ENCODE data around the gene ZBTB20. TPM values are rescaled to one million over a fixed set of nuclear protein-coding genes. Genes with fewer than 3 reads are reported as not detected.

ZBTB20 gene
- total RNA-seq, 1 donor from 2014 or later, result 23.5 TPM

DNA sequence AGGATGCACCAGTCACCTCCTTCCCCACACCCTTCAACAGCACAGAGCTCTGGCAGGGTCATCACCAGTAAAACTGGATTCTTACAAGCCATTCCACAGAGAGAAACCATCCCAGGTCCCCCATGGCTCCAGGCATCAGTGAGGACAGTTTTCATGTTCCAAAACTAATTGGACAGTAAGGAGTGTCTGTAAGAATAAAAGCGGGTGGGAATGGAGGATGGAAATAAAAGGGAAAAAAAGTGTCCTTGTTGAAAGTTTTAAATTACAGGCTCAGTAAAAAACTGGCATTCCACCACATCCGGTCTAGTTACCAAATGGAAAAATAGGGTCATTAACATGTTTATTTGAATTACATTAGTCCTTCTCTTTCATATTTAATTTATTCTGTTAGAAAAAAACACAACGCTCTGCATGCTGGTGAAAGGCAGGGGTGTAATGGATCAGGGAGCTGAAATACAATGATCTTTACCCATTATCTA, 735.9 kb downstream of the ZBTB20 start:
- Histone ChIP-seq H3K27ac (ENCODE audit: low read depth, low read length) (peak overlapping the region; percentile 37), H3K4me1 (ENCODE audit: control insufficient read depth in 3 of 3, insufficient read depth in 3 of 3, low read length in 3 of 3) (peaks cover 21 to 43% (median 27%) of the 10 kb centered on the region in 3 donors), H3K4me3 (ENCODE audit: low read length in 3 of 3) (no peak overlapping the region), H3K9me3 (ENCODE audit: control insufficient read depth in 3 of 3, low read length in 3 of 3) (no peaks in the 10 kb centered on the region), H3K36me3 (ENCODE audit: control insufficient read depth in 3 of 3, insufficient read depth in 3 of 3, low read length in 3 of 3) (no peaks in the 10 kb centered on the region), H3K9ac (ENCODE audit: low read depth in 1 of 3, low read length in 3 of 3) (no peak overlapping the region), H3K27me3 (ENCODE audit: control insufficient read depth in 3 of 3, insufficient read depth in 3 of 3, low read length in 3 of 3) (no peaks in the 10 kb centered on the region)

DNA sequence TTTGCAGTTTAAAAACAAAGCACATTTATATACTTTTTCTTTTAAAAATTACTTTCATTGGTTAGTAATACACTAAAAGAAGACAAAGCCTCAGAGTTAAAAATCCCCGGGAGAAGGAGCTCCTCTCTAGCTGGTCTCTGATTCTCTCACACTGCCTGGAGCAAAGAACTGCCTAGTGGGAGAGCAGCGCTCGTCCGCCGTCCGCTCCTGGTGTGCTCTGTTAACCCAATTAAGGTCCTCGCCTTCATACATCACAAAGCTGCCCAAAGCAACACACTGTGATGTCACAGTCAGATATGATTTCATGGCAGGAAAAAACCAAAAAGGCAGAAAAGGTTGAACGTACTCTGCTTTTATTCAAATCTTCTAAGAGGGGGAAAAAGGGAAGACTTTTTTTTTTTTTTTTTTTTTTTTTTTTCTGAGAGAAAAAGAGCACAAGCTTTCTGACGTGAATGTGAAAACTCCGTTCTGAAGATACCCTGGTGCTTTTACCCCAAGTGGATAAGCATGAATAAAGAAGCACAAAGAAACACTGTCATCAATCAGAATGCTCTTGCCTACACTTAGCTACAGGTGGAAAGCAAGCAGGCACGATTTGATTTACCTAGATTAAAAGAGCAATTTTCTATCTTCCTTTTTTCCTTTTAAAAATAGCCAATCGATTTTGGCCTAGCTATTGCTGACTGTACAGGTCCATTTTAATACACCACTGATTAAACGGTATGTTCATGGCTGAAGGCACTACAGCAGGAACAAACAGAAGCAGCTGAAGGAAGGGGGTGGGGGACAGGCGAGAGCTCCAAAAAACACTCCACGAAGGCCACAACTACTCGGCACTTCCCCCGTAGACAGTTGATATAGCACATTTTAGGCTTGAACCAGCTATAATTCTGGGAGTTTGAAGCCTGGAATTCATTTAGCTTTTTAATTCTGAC, 738.1 kb downstream of the ZBTB20 start:
- no peak overlapping the region for H3K9ac ChIP-seq (ENCODE audit: low read depth in 1 of 3, low read length in 3 of 3)
- peak overlapping the region in 1 of 3 donors; percentile 5 for H3K4me3 ChIP-seq (ENCODE audit: low read length in 3 of 3)
- no peak overlapping the region for H3K27ac ChIP-seq (ENCODE audit: low read depth, low read length)

DNA sequence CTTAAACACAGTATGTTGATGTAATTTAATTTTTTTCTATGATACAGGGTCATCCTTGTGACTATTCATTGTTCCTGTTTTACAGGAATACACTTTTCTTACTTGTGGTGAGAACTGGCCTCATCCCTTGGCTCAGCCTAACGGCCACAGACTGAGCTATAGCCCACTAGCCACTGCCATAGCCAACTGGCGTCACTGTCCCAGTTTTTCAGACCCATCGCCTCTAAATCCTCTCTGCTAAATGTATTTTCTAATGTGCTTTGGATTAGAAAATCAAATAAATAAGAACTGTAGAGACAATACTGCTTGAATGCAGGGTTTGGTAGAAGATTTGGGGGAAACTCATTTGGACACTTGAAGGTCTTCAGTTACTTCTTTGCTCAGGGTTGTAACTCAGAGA, 740.2 kb downstream of the ZBTB20 start:
- Histone ChIP-seq H3K4me3 (ENCODE audit: low read length in 3 of 3) (no peak overlapping the region), H3K27me3 (ENCODE audit: control insufficient read depth in 3 of 3, insufficient read depth in 3 of 3, low read length in 3 of 3) (no peaks in the 10 kb centered on the region), H3K27ac (ENCODE audit: low read depth, low read length) (no peak overlapping the region), H3K36me3 (ENCODE audit: control insufficient read depth in 3 of 3, insufficient read depth in 3 of 3, low read length in 3 of 3) (no peaks in the 10 kb centered on the region), H3K9ac (ENCODE audit: low read depth in 1 of 3, low read length in 3 of 3) (no peak overlapping the region), H3K4me1 (ENCODE audit: control insufficient read depth in 3 of 3, insufficient read depth in 3 of 3, low read length in 3 of 3) (peaks cover 23 to 43% (median 34%) of the 10 kb centered on the region in 3 donors), H3K9me3 (ENCODE audit: control insufficient read depth in 3 of 3, low read length in 3 of 3) (no peaks in the 10 kb centered on the region)

More for the DNA sequence above, 738.1 kb downstream of the ZBTB20 start:
- Histone ChIP-seq H3K4me1 (ENCODE audit: control insufficient read depth in 3 of 3, insufficient read depth in 3 of 3, low read length in 3 of 3) (peaks cover 31 to 43% (median 38%) of the 10 kb centered on the region in 3 donors), H3K9me3 (ENCODE audit: control insufficient read depth in 3 of 3, low read length in 3 of 3) (no peaks in the 10 kb centered on the region), H3K36me3 (ENCODE audit: control insufficient read depth in 3 of 3, insufficient read depth in 3 of 3, low read length in 3 of 3) (no peaks in the 10 kb centered on the region), H3K27me3 (ENCODE audit: control insufficient read depth in 3 of 3, insufficient read depth in 3 of 3, low read length in 3 of 3) (no peaks in the 10 kb centered on the region)

DNA sequence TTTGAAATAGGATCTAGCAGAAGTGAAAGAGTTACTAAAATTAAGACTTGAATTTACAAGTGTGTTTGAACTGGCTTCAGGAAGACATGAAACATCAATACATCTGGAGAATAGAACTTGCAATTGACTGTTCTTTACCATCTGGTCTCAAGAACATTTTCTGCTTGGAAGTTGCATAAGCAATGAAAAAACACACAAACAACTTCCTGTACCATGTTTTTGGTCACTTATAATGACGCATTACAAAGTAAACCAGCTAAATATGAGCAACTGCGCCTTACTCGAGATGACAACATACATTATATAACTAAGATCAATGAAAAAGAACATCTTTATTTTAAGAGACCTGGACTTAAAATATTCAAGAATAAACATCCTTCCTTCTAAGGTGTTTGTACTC, 740.8 kb downstream of the ZBTB20 start:
- H3K27ac ChIP-seq (ENCODE audit: low read depth, low read length), result no peak overlapping the region
- H3K9me3 ChIP-seq (ENCODE audit: control insufficient read depth in 3 of 3, low read length in 3 of 3), result no peaks in the 10 kb centered on the region
- no peaks in the 10 kb centered on the region for H3K27me3 ChIP-seq (ENCODE audit: control insufficient read depth in 3 of 3, insufficient read depth in 3 of 3, low read length in 3 of 3)
- peaks cover 20 to 37% (median 33%) of the 10 kb centered on the region in 3 donors for H3K4me1 ChIP-seq (ENCODE audit: control insufficient read depth in 3 of 3, insufficient read depth in 3 of 3, low read length in 3 of 3)
- H3K36me3 ChIP-seq (ENCODE audit: control insufficient read depth in 3 of 3, insufficient read depth in 3 of 3, low read length in 3 of 3), result no peaks in the 10 kb centered on the region
- H3K4me3 ChIP-seq (ENCODE audit: low read length in 3 of 3), result no peak overlapping the region
- no peak overlapping the region for H3K9ac ChIP-seq (ENCODE audit: low read depth in 1 of 3, low read length in 3 of 3)

DNA sequence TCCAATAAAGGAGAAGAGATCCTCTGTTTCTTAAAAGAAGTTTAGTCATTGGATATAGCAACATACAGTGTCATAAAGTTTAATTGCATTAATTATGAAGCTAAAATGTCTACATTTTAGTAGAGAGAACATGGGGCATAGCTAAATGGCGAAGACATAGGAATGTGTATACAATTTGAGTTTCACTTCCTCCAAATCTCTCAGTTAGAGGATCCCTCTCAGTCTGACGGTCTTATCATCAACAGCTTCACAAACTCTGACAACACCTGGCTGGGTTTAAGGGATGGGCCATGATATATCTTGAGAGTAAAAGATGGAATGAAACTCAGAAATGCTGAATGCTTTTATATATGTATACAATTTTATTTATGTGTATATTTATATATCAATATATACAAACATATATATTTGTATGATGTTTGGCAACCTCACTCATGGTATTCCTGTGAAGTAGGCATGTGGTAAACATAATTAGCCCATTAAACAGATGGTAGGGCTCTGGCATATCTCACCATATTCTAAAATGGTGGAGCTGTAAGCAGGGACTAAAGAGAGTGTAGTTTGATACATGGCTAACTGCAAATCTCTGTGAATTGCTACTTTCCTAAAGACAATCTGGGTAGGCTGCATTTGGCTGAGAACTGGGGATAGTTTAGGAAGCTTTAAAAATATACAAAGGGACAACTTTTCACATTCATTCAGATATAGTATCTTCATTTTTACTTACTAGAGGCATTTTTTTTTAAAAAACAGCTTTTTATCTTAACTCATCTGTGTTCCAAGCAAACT, 741.7 kb downstream of the ZBTB20 start:
- H3K4me3 ChIP-seq (ENCODE audit: low read length in 3 of 3), result no peak overlapping the region
- H3K27ac ChIP-seq (ENCODE audit: low read depth, low read length), result no peak overlapping the region
- H3K9ac ChIP-seq (ENCODE audit: low read depth in 1 of 3, low read length in 3 of 3), result no peak overlapping the region
- no peaks in the 10 kb centered on the region for H3K9me3 ChIP-seq (ENCODE audit: control insufficient read depth in 3 of 3, low read length in 3 of 3)
- H3K36me3 ChIP-seq (ENCODE audit: control insufficient read depth in 3 of 3, insufficient read depth in 3 of 3, low read length in 3 of 3), result no peaks in the 10 kb centered on the region
- peaks cover 24 to 40% (median 36%) of the 10 kb centered on the region in 3 donors for H3K4me1 ChIP-seq (ENCODE audit: control insufficient read depth in 3 of 3, insufficient read depth in 3 of 3, low read length in 3 of 3)
- H3K27me3 ChIP-seq (ENCODE audit: control insufficient read depth in 3 of 3, insufficient read depth in 3 of 3, low read length in 3 of 3), result no peaks in the 10 kb centered on the region

DNA sequence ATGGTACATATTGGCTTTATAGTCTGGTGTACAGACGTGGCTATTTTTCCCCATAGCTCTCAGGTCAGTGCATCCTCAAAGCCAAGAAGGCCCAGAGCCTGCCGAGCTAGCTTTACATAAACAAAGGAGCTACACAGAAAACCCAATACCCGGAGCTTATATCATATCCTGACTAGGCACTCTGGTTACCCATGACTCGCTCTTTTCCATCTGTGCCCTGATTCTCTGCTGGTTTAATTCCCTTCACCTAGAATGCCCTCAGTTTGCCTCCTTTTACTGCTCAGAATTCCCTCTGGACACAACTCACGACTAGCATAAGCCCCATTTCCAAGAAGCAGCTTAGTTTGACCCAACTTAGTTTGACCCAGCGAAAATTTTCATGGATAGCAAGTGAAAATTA, 742.5 kb downstream of the ZBTB20 start:
- Histone ChIP-seq H3K9me3 (ENCODE audit: control insufficient read depth in 3 of 3, low read length in 3 of 3) (no peaks in the 10 kb centered on the region), H3K9ac (ENCODE audit: low read depth in 1 of 3, low read length in 3 of 3) (peak overlapping the region in 2 of 3 donors; percentile 4 to 10), H3K4me3 (ENCODE audit: low read length in 3 of 3) (peak overlapping the region in 1 of 3 donors; percentile 2), H3K36me3 (ENCODE audit: control insufficient read depth in 3 of 3, insufficient read depth in 3 of 3, low read length in 3 of 3) (no peaks in the 10 kb centered on the region), H3K27me3 (ENCODE audit: control insufficient read depth in 3 of 3, insufficient read depth in 3 of 3, low read length in 3 of 3) (no peaks in the 10 kb centered on the region), H3K4me1 (ENCODE audit: control insufficient read depth in 3 of 3, insufficient read depth in 3 of 3, low read length in 3 of 3) (peaks cover 28 to 41% (median 32%) of the 10 kb centered on the region in 3 donors), H3K27ac (ENCODE audit: low read depth, low read length) (peak overlapping the region; percentile 36)

DNA sequence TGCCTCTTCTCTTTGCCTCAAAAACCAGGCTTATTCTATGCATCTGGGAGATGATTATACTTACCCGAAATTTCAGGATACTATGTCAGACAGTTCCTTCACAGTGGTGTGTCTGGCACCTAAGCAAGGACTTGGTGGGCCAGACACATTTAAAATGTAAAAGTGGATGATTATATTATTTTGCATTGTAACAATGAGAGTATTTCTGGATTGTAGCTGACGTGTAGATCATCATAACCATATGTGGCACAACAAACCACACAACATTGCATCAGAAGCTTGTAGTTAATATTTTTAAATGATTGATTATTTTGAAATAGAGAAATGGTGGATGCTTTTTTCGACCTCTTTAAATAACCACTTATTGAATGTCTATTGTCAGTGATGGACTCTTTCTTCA, 744.2 kb downstream of the ZBTB20 start:
- Histone ChIP-seq H3K9me3 (ENCODE audit: control insufficient read depth in 3 of 3, low read length in 3 of 3) (no peaks in the 10 kb centered on the region), H3K27me3 (ENCODE audit: control insufficient read depth in 3 of 3, insufficient read depth in 3 of 3, low read length in 3 of 3) (no peaks in the 10 kb centered on the region), H3K27ac (ENCODE audit: low read depth, low read length) (no peak overlapping the region), H3K9ac (ENCODE audit: low read depth in 1 of 3, low read length in 3 of 3) (no peak overlapping the region), H3K36me3 (ENCODE audit: control insufficient read depth in 3 of 3, insufficient read depth in 3 of 3, low read length in 3 of 3) (no peaks in the 10 kb centered on the region), H3K4me3 (ENCODE audit: low read length in 3 of 3) (no peak overlapping the region), H3K4me1 (ENCODE audit: control insufficient read depth in 3 of 3, insufficient read depth in 3 of 3, low read length in 3 of 3) (peaks cover 27 to 38% (median 31%) of the 10 kb centered on the region in 3 donors)

DNA sequence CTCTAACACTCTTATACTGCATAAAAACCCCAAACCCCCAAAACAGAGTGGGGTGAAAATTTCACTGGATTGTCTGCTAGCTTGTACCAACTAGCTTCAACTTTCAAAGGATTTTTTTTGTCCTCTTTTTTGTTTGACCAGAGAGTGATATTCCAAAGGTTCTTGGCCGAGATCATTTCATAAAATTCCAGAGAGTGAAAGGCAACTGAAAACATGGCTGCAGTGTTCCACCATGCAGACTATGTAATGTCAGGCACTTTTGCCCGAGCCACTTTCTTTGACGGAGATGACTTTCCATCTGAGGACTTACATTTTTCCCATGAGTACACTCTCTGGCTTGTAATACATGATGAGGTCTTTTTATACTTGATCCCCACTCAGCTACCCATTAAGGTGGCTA, 745.7 kb downstream of the ZBTB20 start:
- H3K9me3 ChIP-seq (ENCODE audit: control insufficient read depth in 3 of 3, low read length in 3 of 3), result no peaks in the 10 kb centered on the region
- no peaks in the 10 kb centered on the region for H3K36me3 ChIP-seq (ENCODE audit: control insufficient read depth in 3 of 3, insufficient read depth in 3 of 3, low read length in 3 of 3)
- H3K27ac ChIP-seq (ENCODE audit: low read depth, low read length), result peak overlapping the region; percentile 74
- H3K4me1 ChIP-seq (ENCODE audit: control insufficient read depth in 3 of 3, insufficient read depth in 3 of 3, low read length in 3 of 3), result peaks cover 23 to 31% (median 30%) of the 10 kb centered on the region in 3 donors
- H3K9ac ChIP-seq (ENCODE audit: low read depth in 1 of 3, low read length in 3 of 3), result peak overlapping the region in 1 of 3 donors; percentile 15
- H3K4me3 ChIP-seq (ENCODE audit: low read length in 3 of 3), result no peak overlapping the region
- H3K27me3 ChIP-seq (ENCODE audit: control insufficient read depth in 3 of 3, insufficient read depth in 3 of 3, low read length in 3 of 3), result no peaks in the 10 kb centered on the region

DNA sequence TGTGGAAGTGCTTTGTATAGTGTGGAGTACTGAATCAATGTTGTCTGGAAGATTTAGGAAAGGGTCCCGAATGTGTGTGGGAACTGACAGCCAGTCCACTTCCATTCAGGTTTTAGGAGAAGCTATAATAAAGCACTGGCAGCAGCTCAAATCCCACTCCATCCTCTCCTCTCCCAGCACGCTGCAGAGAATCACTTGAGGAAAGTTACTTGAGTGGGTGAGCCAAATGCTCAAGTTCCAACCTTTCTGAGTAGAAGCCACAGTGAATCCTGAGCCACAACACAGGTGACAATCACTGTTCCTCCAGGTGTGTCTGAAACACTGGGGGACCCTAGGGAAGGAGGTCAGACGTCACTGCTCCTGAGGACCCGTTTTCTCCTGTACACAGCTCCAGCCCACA, 746.7 kb downstream of the ZBTB20 start:
- no peaks in the 10 kb centered on the region for H3K9me3 ChIP-seq (ENCODE audit: control insufficient read depth in 3 of 3, low read length in 3 of 3)
- peak overlapping the region; percentile 36 to 72 (median 47) for H3K9ac ChIP-seq (ENCODE audit: low read depth in 1 of 3, low read length in 3 of 3)
- peak overlapping the region; percentile 74 for H3K27ac ChIP-seq (ENCODE audit: low read depth, low read length)
- H3K36me3 ChIP-seq (ENCODE audit: control insufficient read depth in 3 of 3, insufficient read depth in 3 of 3, low read length in 3 of 3), result no peaks in the 10 kb centered on the region
- H3K27me3 ChIP-seq (ENCODE audit: control insufficient read depth in 3 of 3, insufficient read depth in 3 of 3, low read length in 3 of 3), result no peaks in the 10 kb centered on the region
- H3K4me3 ChIP-seq (ENCODE audit: low read length in 3 of 3), result peak overlapping the region in 2 of 3 donors; percentile 25 to 26
- H3K4me1 ChIP-seq (ENCODE audit: control insufficient read depth in 3 of 3, insufficient read depth in 3 of 3, low read length in 3 of 3), result peaks cover 21 to 33% (median 31%) of the 10 kb centered on the region in 3 donors
